Measurements from ENCODE around the gene TTYH2. TPM values are rescaled to one million over a fixed set of nuclear protein-coding genes. Genes with fewer than 3 reads are reported as not detected.

Gene TTYH2
- total and polyA plus RNA-seq, 2 of the 4 experiments (the other 2 are of a cell fraction) = 2.3 to 6.8 TPM

DNA sequence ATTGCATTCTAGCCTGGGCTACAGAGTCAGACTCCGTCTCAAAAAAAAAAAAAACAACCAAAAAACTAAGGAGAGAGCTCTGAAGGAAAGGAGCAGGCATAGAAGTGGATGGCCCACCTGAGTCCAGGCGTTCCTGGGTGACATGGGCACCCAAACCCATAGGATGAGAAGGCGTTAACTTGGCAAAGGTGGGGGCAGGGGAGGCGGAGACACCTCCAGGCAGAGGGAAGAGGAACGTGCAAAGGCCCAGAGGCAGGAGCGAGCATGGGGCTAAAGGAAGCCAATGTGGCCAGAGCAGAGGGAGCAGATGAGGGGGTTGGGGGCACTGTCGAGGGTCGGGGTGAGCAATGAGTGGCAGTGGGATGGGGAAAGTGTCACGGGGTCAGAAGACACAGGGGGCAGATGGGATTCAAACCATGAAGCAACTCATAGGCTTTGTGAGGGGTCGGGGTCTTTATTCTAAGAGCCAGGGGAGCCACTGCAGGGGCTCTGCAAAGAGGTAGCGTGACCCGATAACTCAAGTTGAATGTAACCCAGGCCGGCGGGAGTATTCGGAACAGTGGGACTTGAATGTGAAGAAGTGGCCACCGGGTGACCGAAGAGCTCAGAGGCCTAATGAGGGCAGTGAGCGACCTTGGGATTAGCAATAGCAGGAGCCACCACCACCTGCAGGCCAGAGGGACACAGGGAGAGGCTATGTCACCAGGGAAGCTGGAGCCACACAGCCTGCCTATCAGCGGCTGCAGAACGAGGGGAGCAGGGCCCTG, 11.8 kb downstream of the TTYH2 start:
- Histone ChIP-seq H2AK5ac (ENCODE audit: low read depth, low read length) (no peak overlapping the region), H3K27ac (ENCODE audit: insufficient read depth, low read length) (no peak overlapping the region), H3K79me1 (ENCODE audit: low read depth in 1 of 2, low read length in 2 of 2) (no peaks in the 10 kb centered on the region), H3K56ac (ENCODE audit: extremely low read depth, insufficient read depth, low read length) (no peak overlapping the region), H3K4ac (ENCODE audit: low read depth, low read length) (no peak overlapping the region), H3K23ac (ENCODE audit: low read depth, low read length) (no peak overlapping the region), H3K4me1 (ENCODE audit: control insufficient read depth, insufficient read depth, low read length) (no peaks in the 10 kb centered on the region), H3K4me2 (ENCODE audit: low read depth, low read length) (no peak overlapping the region), H4K8ac (ENCODE audit: low read depth in 2 of 2, low read length in 2 of 2) (no peak overlapping the region), H3K27me3 (ENCODE audit: control insufficient read depth, insufficient read depth, low read length) (no peaks in the 10 kb centered on the region), H2BK120ac (ENCODE audit: low read depth, low read length) (no peak overlapping the region), H3K9me1 (ENCODE audit: insufficient read depth, low read length) (no peaks in the 10 kb centered on the region), H2BK5ac (ENCODE audit: low read depth, low read length, poor library complexity, severe bottlenecking) (no peak overlapping the region), H3K9me3 (ENCODE audit: control insufficient read depth, insufficient read depth, low read length) (no peaks in the 10 kb centered on the region), H4K5ac (ENCODE audit: low read depth, low read length) (no peak overlapping the region), H4K91ac (ENCODE audit: insufficient read depth, low read depth, low read length) (no peak overlapping the region), H4K20me1 (ENCODE audit: insufficient read depth, low read length) (no peaks in the 10 kb centered on the region), H3K9ac (ENCODE audit: low read depth, low read length) (no peak overlapping the region), H3K14ac (replicated peaks; ENCODE audit: low read depth, low read length) (no peak overlapping the region), H2AK9ac (replicated peaks; ENCODE audit: low read depth, low read length, poor library complexity) (no peak overlapping the region), H3K18ac (ENCODE audit: low read depth, low read length) (no peak overlapping the region), H2BK20ac (ENCODE audit: low read depth, low read length) (no peak overlapping the region), H2AFZ (replicated peaks; ENCODE audit: low read length, poor library complexity) (no peak overlapping the region), H3K36me3 (ENCODE audit: control insufficient read depth, insufficient read depth, low read length) (no peaks in the 10 kb centered on the region), H3K4me3 (ENCODE audit: insufficient read depth, low read depth, low read length) (no peak overlapping the region), H2BK15ac (ENCODE audit: low read depth, low read length) (no peak overlapping the region)
- no TSS peak for BruUV-seq (replicated peaks)
- in situ Hi-C loops (cut with MboI; ENCODE audit: low sequenced_read_pairs) (loop anchor here (25.0 kb wide), 1 partner anchor 637 kb away; the partner anchor contains the start of genes FDXR and GRIN2C), dilution Hi-C loops (cut with HindIII; ENCODE audit: low sequenced_read_pairs, unreplicated experiment) (no loop called here), intact Hi-C loops (cut with micrococcal nuclease) (no loop called here)
- ChIA-PET CTCF (interaction anchor here (1.1 kb wide), 1 partner anchor 12 kb away, joined by 4 read pairs; no protein-coding TSS in a partner anchor), POLR2A (ENCODE audit: unreplicated experiment) (no interaction called here)
- no peak for ATAC-seq (ENCODE audit: low read depth)
- WGBS, 2 experiments (ENCODE audit: extremely low coverage in 2 of 2, insufficient read length in 1 of 2) = 80% methylated on average over 13 of the region's 20 CpGs; no CpG with 5 or more reads in 1 of the 2 experiments
- DNase-seq = no peak
- TF ChIP-seq BHLHE40 (IDR thresholded peaks at IDR 0.05; ENCODE audit: low read depth, low read length) = no peak
- no peak for TF ChIP-seq RAD21 (IDR thresholded peaks at IDR 0.05; ENCODE audit: low read length)
- no peak for TF ChIP-seq MAFK (IDR thresholded peaks at IDR 0.05; ENCODE audit: low read depth, low read length)
- TF ChIP-seq, protein P1, sequence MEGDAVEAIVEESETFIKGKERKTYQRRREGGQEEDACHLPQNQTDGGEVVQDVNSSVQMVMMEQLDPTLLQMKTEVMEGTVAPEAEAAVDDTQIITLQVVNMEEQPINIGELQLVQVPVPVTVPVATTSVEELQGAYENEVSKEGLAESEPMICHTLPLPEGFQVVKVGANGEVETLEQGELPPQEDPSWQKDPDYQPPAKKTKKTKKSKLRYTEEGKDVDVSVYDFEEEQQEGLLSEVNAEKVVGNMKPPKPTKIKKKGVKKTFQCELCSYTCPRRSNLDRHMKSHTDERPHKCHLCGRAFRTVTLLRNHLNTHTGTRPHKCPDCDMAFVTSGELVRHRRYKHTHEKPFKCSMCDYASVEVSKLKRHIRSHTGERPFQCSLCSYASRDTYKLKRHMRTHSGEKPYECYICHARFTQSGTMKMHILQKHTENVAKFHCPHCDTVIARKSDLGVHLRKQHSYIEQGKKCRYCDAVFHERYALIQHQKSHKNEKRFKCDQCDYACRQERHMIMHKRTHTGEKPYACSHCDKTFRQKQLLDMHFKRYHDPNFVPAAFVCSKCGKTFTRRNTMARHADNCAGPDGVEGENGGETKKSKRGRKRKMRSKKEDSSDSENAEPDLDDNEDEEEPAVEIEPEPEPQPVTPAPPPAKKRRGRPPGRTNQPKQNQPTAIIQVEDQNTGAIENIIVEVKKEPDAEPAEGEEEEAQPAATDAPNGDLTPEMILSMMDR (conservative IDR thresholded peaks at IDR 0.05; ENCODE audit: low read depth, low read length) = no peak
- TF ChIP-seq FOS (IDR thresholded peaks at IDR 0.05; ENCODE audit: low read depth, low read length) = no peak
- TF ChIP-seq, protein P2, sequence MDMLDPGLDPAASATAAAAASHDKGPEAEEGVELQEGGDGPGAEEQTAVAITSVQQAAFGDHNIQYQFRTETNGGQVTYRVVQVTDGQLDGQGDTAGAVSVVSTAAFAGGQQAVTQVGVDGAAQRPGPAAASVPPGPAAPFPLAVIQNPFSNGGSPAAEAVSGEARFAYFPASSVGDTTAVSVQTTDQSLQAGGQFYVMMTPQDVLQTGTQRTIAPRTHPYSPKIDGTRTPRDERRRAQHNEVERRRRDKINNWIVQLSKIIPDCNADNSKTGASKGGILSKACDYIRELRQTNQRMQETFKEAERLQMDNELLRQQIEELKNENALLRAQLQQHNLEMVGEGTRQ (IDR thresholded peaks at IDR 0.05; ENCODE audit: low read depth, low read length) = no peak
- no peak for TF ChIP-seq CHD1 (IDR thresholded peaks at IDR 0.05; ENCODE audit: low read depth, low read length)
- TF ChIP-seq, protein P3, sequence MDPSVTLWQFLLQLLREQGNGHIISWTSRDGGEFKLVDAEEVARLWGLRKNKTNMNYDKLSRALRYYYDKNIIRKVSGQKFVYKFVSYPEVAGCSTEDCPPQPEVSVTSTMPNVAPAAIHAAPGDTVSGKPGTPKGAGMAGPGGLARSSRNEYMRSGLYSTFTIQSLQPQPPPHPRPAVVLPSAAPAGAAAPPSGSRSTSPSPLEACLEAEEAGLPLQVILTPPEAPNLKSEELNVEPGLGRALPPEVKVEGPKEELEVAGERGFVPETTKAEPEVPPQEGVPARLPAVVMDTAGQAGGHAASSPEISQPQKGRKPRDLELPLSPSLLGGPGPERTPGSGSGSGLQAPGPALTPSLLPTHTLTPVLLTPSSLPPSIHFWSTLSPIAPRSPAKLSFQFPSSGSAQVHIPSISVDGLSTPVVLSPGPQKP (IDR thresholded peaks at IDR 0.05; ENCODE audit: borderline replicate concordance, low read depth, low read length) = no peak
- no peak for TF ChIP-seq SMC3 (IDR thresholded peaks at IDR 0.05; ENCODE audit: low read depth, low read length)
- TF ChIP-seq POLR2A (IDR thresholded peaks at IDR 0.05; ENCODE audit: low read depth, low read length) = no peak
- TF ChIP-seq RFX5 (IDR thresholded peaks at IDR 0.05; ENCODE audit: low read depth, low read length) = no peak
- TF ChIP-seq RCOR1 (IDR thresholded peaks at IDR 0.05; ENCODE audit: insufficient replicate concordance, low read length) = no peak
- TF ChIP-seq CEBPB (IDR thresholded peaks at IDR 0.05; ENCODE audit: low read depth, low read length) = no peak
- no peak for TF ChIP-seq NFE2L2 (IDR thresholded peaks at IDR 0.05; ENCODE audit: low read depth, low read length)
- no peak for TF ChIP-seq MAZ (IDR thresholded peaks at IDR 0.05; ENCODE audit: borderline replicate concordance, low read depth, low read length)
